H1 (cell line): Measurements from ENCODE around the gene C19orf85. TPM values are rescaled to one million over a fixed set of nuclear protein-coding genes. Genes with fewer than 3 reads are reported as not detected.
A peak's percentile ranks its signal among the peaks of the same experiment; 100 is the strongest.
"Not testable (repeated sequence)": the region's sequence is repeated elsewhere in the genome, so short reads cannot be mapped to it uniquely, and the experiment has no call there.

Source experiments
- CTCF ChIA-PET: fragments of 300-600 bp; sonication (Branson Sonifier 250); formaldehyde crosslinking; loops from one replicate; lab custom pipeline; 2021; ENCODE audit not compliant: partially characterized antibody; lab: Charles Lee
- POLR2A ChIA-PET: fragments of 300-600 bp; sonication (Branson Sonifier 250); formaldehyde crosslinking; loops from one replicate; lab custom pipeline; 2021; ENCODE audit warnings: inconsistent platforms; ENCODE audit not compliant: partially characterized antibody; lab: Charles Lee
- DNase-seq, 2 experiments: peaks; one replicate each; pipeline versions ENCODE4 v3.0.0 to v3.0.0-alpha.2; 2010 to 2022; ENCODE audit warnings: low spot score in 2 of 2, low read depth in 1 of 2, mixed read lengths in 1 of 2
- FAIRE-seq: peaks from 2 replicates; lab custom pipeline; 2011; peaks lifted over from hg19 to GRCh38; lab: Jason Lieb, UNC
- H2AFZ ChIP-seq: 2 replicates; pipeline ENCODE4 v1.8.1; 2012; ENCODE audit warnings: low read length, inconsistent platforms
- H2AK5ac ChIP-seq: 2 replicates; pipeline ENCODE4 v1.6.1; 2013; ENCODE audit warnings: low read depth, low read length
- H2BK120ac ChIP-seq: replicated peaks from 2 replicates; pipeline ENCODE3; 2013; ENCODE audit warnings: low read depth, low read length, inconsistent platforms
- H2BK12ac ChIP-seq: 2 replicates; pipeline ENCODE4 v1.6.1; 2013; ENCODE audit warnings: low read depth, low read length
- H2BK15ac ChIP-seq: 2 replicates; pipeline ENCODE4 v1.6.1; 2013; ENCODE audit warnings: low read length
- H2BK20ac ChIP-seq: 2 replicates; pipeline ENCODE4 v1.6.1; 2013; ENCODE audit warnings: low read length
- H2BK5ac ChIP-seq: 2 replicates; pipeline ENCODE4 v1.6.1; 2013; ENCODE audit warnings: low read depth, low read length
- H3K14ac ChIP-seq: 2 replicates; pipeline ENCODE4 v1.6.1; 2013; ENCODE audit warnings: inconsistent platforms; ENCODE audit not compliant: insufficient read length
- H3K18ac ChIP-seq: 2 replicates; pipeline ENCODE4 v1.6.1; 2013; ENCODE audit warnings: low read length; ENCODE audit errors: extremely low read depth
- H3K23ac ChIP-seq: 2 replicates; pipeline ENCODE4 v1.6.1; 2013; ENCODE audit warnings: inconsistent platforms; ENCODE audit not compliant: insufficient read length
- H3K23me2 ChIP-seq: 2 replicates; pipeline ENCODE4 v1.6.1; 2013; ENCODE audit warnings: low read depth, low read length
- H3K27ac ChIP-seq: 2 replicates; pipeline ENCODE4 v1.6.1; 2011; ENCODE audit warnings: low read depth, low read length, inconsistent platforms
- H3K27me3 ChIP-seq, 4 experiments: replicated peaks in 1 of 4; 1 replicate in 1 of 4; 2 replicates in 3 of 4; pipeline versions ENCODE4 v1.6.1 to v1.8.1; 2011 to 2013; ENCODE audit warnings: low read length in 3 of 4, mild to moderate bottlenecking in 3 of 4, inconsistent platforms in 2 of 4, mixed read lengths in 2 of 4, moderate library complexity in 1 of 4; ENCODE audit not compliant: control insufficient read depth in 3 of 4, insufficient read depth in 3 of 4; ENCODE audit errors: extremely low read depth in 1 of 4
- H3K36me3 ChIP-seq, 4 experiments: 2 replicates each; pipeline versions ENCODE4 v1.6.1 to v1.8.1; 2011 to 2013; ENCODE audit warnings: mild to moderate bottlenecking in 4 of 4, low read length in 3 of 4, moderate library complexity in 2 of 4, control low read depth in 1 of 4, inconsistent platforms in 1 of 4; ENCODE audit not compliant: insufficient read depth in 4 of 4, control insufficient read depth in 2 of 4
- H3K4ac ChIP-seq: replicated peaks from 2 replicates; pipeline ENCODE3; 2013; ENCODE audit warnings: low read length, low read depth, mixed read lengths, inconsistent platforms; ENCODE audit not compliant: insufficient read length
- H3K4me1 ChIP-seq, 4 experiments: replicated peaks in 1 of 4; 1 replicate in 1 of 4; 2 replicates in 3 of 4; pipeline versions ENCODE4 v1.6.1 to v1.8.1; 2011 to 2013; ENCODE audit warnings: low read length in 3 of 4, inconsistent platforms in 2 of 4, mixed read lengths in 1 of 4; ENCODE audit not compliant: insufficient read depth in 4 of 4, control insufficient read depth in 3 of 4
- H3K4me2 ChIP-seq, 2 experiments: 2 replicates each; pipeline versions ENCODE4 v1.6.1 to v1.8.1; 2011 to 2013; ENCODE audit warnings: low read depth in 2 of 2, low read length in 2 of 2, control low read depth in 1 of 2, inconsistent platforms in 1 of 2, mild to moderate bottlenecking in 1 of 2; ENCODE audit not compliant: insufficient read depth in 1 of 2
- H3K4me3 ChIP-seq, 4 experiments: fragments of 200-600, 300-600 bp in 1 of 4; sonication (generic), shearing (Covaris generic), sonication (Bioruptor Twin) in 1 of 4; 2 replicates each; pipeline versions ENCODE4 v1.5.1 to v1.8.1; 2011 to 2016; ENCODE audit warnings: low read length in 4 of 4, low read depth in 3 of 4, control low read depth in 2 of 4, inconsistent platforms in 2 of 4, mild to moderate bottlenecking in 2 of 4, mixed read lengths in 1 of 4, moderate library complexity in 1 of 4; ENCODE audit not compliant: insufficient read depth in 2 of 4; ENCODE audit errors: extremely low read depth in 1 of 4
- H3K56ac ChIP-seq: replicated peaks from 2 replicates; pipeline ENCODE3; 2013; ENCODE audit warnings: low read depth, mild to moderate bottlenecking, mixed read lengths, low read length, inconsistent platforms; ENCODE audit not compliant: insufficient read length
- H3K79me1 ChIP-seq: 2 replicates; pipeline ENCODE4 v1.6.1; 2013; ENCODE audit warnings: low read depth, low read length, control low read depth
- H3K79me2 ChIP-seq, 2 experiments: 2 replicates each; pipeline versions ENCODE4 v1.6.1 to v1.8.1; 2012 to 2013; ENCODE audit warnings: low read length in 2 of 2, mild to moderate bottlenecking in 2 of 2, inconsistent platforms in 1 of 2; ENCODE audit not compliant: insufficient read depth in 2 of 2, control insufficient read depth in 1 of 2
- H3K9ac ChIP-seq, 4 experiments: replicated peaks in 1 of 4; 1 replicate in 1 of 4; 2 replicates in 3 of 4; pipeline versions ENCODE4 v1.6.1 to v1.8.1; 2011 to 2013; ENCODE audit warnings: low read depth in 3 of 4, low read length in 3 of 4, control low read depth in 2 of 4, mild to moderate bottlenecking in 2 of 4, moderate library complexity in 2 of 4, inconsistent platforms in 1 of 4; ENCODE audit errors: extremely low read depth in 1 of 4
- H3K9me3 ChIP-seq, 2 experiments: 2 replicates each; pipeline versions ENCODE4 v1.6.1 to v1.8.1; 2012 to 2013; ENCODE audit warnings: mild to moderate bottlenecking in 2 of 2, moderate library complexity in 2 of 2, control low read depth in 1 of 2, inconsistent platforms in 1 of 2, low read depth in 1 of 2, low read length in 1 of 2, mixed read lengths in 1 of 2; ENCODE audit not compliant: insufficient read depth in 2 of 2
- H4K20me1 ChIP-seq, 2 experiments: replicated peaks in 1 of 2; 2 replicates each; pipeline versions ENCODE3 to v1.8.1; 2011 to 2013; ENCODE audit warnings: inconsistent platforms in 2 of 2, low read length in 2 of 2, mild to moderate bottlenecking in 1 of 2; ENCODE audit not compliant: insufficient read depth in 2 of 2, control insufficient read depth in 1 of 2
- H4K5ac ChIP-seq: 2 replicates; pipeline ENCODE4 v1.6.1; 2013; ENCODE audit warnings: low read length, low read depth, mixed read lengths, inconsistent platforms; ENCODE audit not compliant: insufficient read length
- H4K8ac ChIP-seq: 2 replicates; pipeline ENCODE4 v1.8.0; 2013; ENCODE audit warnings: mild to moderate bottlenecking, moderate library complexity, low read length, inconsistent platforms; ENCODE audit not compliant: insufficient read depth; ENCODE audit errors: extremely low read depth
- H4K91ac ChIP-seq: replicated peaks from 2 replicates; pipeline ENCODE3; 2013; ENCODE audit warnings: low read length, mixed read lengths, inconsistent platforms; ENCODE audit not compliant: insufficient read length
- WGBS, 2 experiments: shearing (Covaris generic) in 1 of 2; methylation state at CpG; one replicate each; pipeline versions ENCODE4 v1.1.6 to v1.1.7; 2013 to 2015; ENCODE audit warnings: low lambda C conversion rate in 2 of 2, mixed read lengths in 2 of 2, inconsistent platforms in 1 of 2, low coverage in 1 of 2, missing lambda C conversion rate in 1 of 2; ENCODE audit not compliant: insufficient replicate concordance in 2 of 2, insufficient coverage in 1 of 2, insufficient read length in 1 of 2; ENCODE audit errors: extremely low coverage in 1 of 2, missing lambda C conversion rate in 1 of 2; 5-methylcytosine and 5-hydroxymethylcytosine counted together
- polyA plus RNA-seq, 7 experiments: library from polyadenylated mRNA; depleted of rRNA in 3 of 7; stranded (reverse) in 5 of 7; unstranded in 2 of 7; fragments of >200 nt in 5 of 7; fragments of 200-250 nt in 2 of 7; gene quantifications; 1 replicate in 5 of 7; 2 replicates in 1 of 7; 4 replicates in 1 of 7; pipeline versions ENCODE4 v1.2.1 to v1.2.3, GENCODE V29; 2011 to 2013; ENCODE audit warnings: missing spikeins in 2 of 7, mixed read lengths in 2 of 7
- total RNA-seq: library from RNA; stranded (reverse); fragmentation: NEBNext Ultra II Directional; extraction: Animal tissue kit (Norgen Biotek cat#: 25700); gene quantifications from 2 replicates; pipeline ENCODE4 v1.2.1, GENCODE V29; 2021

The C19orf85 gene
- total and polyA plus RNA-seq, 2 of the 8 experiments (the other 6 are each of a cell fraction or from before 2014, with no cell fraction given) = 2.2 to 3.2 TPM

DNA sequence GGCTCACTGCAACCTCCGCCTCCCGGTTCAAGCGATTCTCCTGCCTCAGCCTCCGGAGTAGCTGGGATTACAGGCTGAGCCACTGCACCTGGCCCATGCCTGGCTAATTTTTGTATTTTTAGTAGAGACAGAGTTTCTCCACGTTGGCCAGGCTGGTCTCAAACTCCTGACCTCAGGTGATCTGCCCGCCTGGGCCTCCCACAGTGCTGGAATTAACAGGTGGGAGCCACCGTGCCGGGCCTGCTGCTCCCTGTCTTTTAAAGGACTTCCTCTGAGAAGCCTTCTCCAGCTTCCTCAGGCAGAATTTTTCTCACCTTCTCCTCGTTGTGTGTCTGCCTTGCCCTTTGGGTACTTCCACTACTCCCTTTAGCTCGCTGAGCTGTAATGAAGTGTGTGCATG is 32.3 kb upstream of the C19orf85 start:
- not testable (repeated sequence) for H3K9ac ChIP-seq, H3K4me2 ChIP-seq, H3K4ac ChIP-seq, H2AK5ac ChIP-seq, H2BK5ac ChIP-seq, H3K18ac ChIP-seq, H4K8ac ChIP-seq, H3K4me1 ChIP-seq, FAIRE-seq, H2BK12ac ChIP-seq, H4K20me1 ChIP-seq, H3K79me2 ChIP-seq, H3K23ac ChIP-seq, H4K91ac ChIP-seq, DNase-seq, H3K14ac ChIP-seq, H4K5ac ChIP-seq, H2BK20ac ChIP-seq, H3K9me3 ChIP-seq, H3K79me1 ChIP-seq, H3K27ac ChIP-seq, H3K27me3 ChIP-seq, H2BK120ac ChIP-seq, H2AFZ ChIP-seq, H3K56ac ChIP-seq, H3K36me3 ChIP-seq, H3K4me3 ChIP-seq, H3K23me2 ChIP-seq
- ChIA-PET POLR2A (interaction anchor here (1.0 to 4.9 kb wide), 4 partner anchors 10 to 143 kb away, joined by 3 to 50 read pairs (median 7); partner anchors contain the start of genes NAT14, SSC5D, UBE2S and ZNF580), CTCF (interaction anchor here (1.2 to 1.4 kb wide), 3 partner anchors 11 to 28 kb away, joined by 3 to 4 read pairs (median 4); no protein-coding TSS in a partner anchor)
- WGBS, 2 experiments = 90% methylated on average over 10 of the region's 10 CpGs; no CpG with 5 or more reads in 1 of the 2 experiments
- peak overlapping the region; percentile 74; the same call in 1 of the 2 replicates for H2BK15ac ChIP-seq
